K562 (cell line): ENCODE results near the gene MAPK8IP2. TPM values are rescaled to one million over a fixed set of nuclear protein-coding genes. Genes with fewer than 3 reads are reported as not detected.

ENCODE experiments used
- ATAC-seq: fragments of 200-7000 bp; cut with Tn5 transposase; 3 replicates; pipeline ENCODE4 v1.9.1; 2020; ENCODE audit warnings: moderate library complexity
- BruUV-seq: library from RNA; stranded (reverse); fragments of 400-500 nt; replicated peaks from 2 replicates; lab custom pipeline; 2021; lab: Mats Ljungman, UMichigan
- CTCF ChIA-PET: fragments of 300-600 bp; formaldehyde crosslinking; extraction: SDS; loops from one replicate; lab custom pipeline; 2021; ENCODE audit warnings: low intra/inter-chr PET ratio; lab: Yijun Ruan, JAX
- POLR2A ChIA-PET: fragments of 300-600, 350-650 bp; sonication (Branson Sonifier 250); formaldehyde crosslinking; extraction: SDS; loops from one replicate; lab custom pipeline; 2021; ENCODE audit warnings: antibody characterized with exemption, inconsistent platforms; lab: Yijun Ruan, JAX
- DNase-seq, 4 experiments: peaks; one replicate each; pipeline versions ENCODE4 v3.0.0 to v3.0.0-alpha.2; 2011 to 2018; ENCODE audit warnings: low spot score in 3 of 4, mixed read lengths in 3 of 4; ENCODE audit errors: extremely low read depth in 1 of 4
- FAIRE-seq: peaks from 2 replicates; lab custom pipeline; 2011; peaks lifted over from hg19 to GRCh38; lab: Jason Lieb, UNC
- H2AFZ ChIP-seq: 2 replicates; pipeline ENCODE4 v1.6.0; 2011; ENCODE audit warnings: low read depth, low read length, control low read depth, inconsistent platforms
- H3K27ac ChIP-seq: fragments of 200-600 bp; 3 replicates; pipeline ENCODE4 v1.8.0; 2011; ENCODE audit warnings: low read depth, mild to moderate bottlenecking, control low read depth, inconsistent platforms, low read length, moderate library complexity, mixed read lengths; ENCODE audit errors: extremely low read depth
- H3K27me3 ChIP-seq, 2 experiments: fragments of 300-600 bp in 1 of 2; 2 replicates in 1 of 2; 3 replicates in 1 of 2; pipeline versions ENCODE4 v1.6.0 to v1.8.0; 2011; ENCODE audit warnings: inconsistent platforms in 2 of 2, low read length in 2 of 2, mild to moderate bottlenecking in 1 of 2, mixed read lengths in 1 of 2, moderate library complexity in 1 of 2; ENCODE audit not compliant: control insufficient read depth in 2 of 2, insufficient read depth in 2 of 2
- H3K36me3 ChIP-seq: fragments of 300-600 bp; 3 replicates; pipeline ENCODE4 v1.8.0; 2011; ENCODE audit warnings: mild to moderate bottlenecking, low read length, inconsistent platforms; ENCODE audit not compliant: control insufficient read depth, insufficient read depth
- H3K4me1 ChIP-seq, 2 experiments: fragments of 200-600 bp in 1 of 2; replicated peaks in 1 of 2; 2 replicates in 1 of 2; 3 replicates in 1 of 2; pipeline versions ENCODE4 v1.5.1 to v1.8.0; 2011; ENCODE audit warnings: inconsistent platforms in 2 of 2, low read length in 2 of 2, mild to moderate bottlenecking in 1 of 2, mixed read lengths in 1 of 2, moderate library complexity in 1 of 2; ENCODE audit not compliant: control insufficient read depth in 2 of 2, insufficient read depth in 2 of 2
- H3K4me2 ChIP-seq: 2 replicates; pipeline ENCODE4 v1.6.1; 2011; ENCODE audit warnings: low read length, control low read depth, inconsistent platforms, mixed read lengths; ENCODE audit not compliant: insufficient read depth
- H3K4me3 ChIP-seq: fragments of 200-600 bp; sonication (generic), shearing (Covaris generic); 2 replicates; pipeline ENCODE4 v1.5.1; 2016; ENCODE audit warnings: control low read depth, inconsistent platforms
- H3K79me2 ChIP-seq: fragments of 200-600 bp; 3 replicates; pipeline ENCODE4 v1.8.0; 2011; ENCODE audit warnings: low read length, inconsistent platforms; ENCODE audit not compliant: control insufficient read depth, insufficient read depth
- H3K9ac ChIP-seq, 2 experiments: 2 replicates each; pipeline versions ENCODE4 v1.6.0 to v1.6.1; 2011; ENCODE audit warnings: low read depth in 2 of 2, low read length in 2 of 2, control low read depth in 1 of 2, inconsistent platforms in 1 of 2, mild to moderate bottlenecking in 1 of 2, mixed read lengths in 1 of 2; ENCODE audit not compliant: insufficient read depth in 1 of 2
- H3K9me1 ChIP-seq: one replicate; pipeline ENCODE4 v1.6.0; 2011; ENCODE audit warnings: inconsistent platforms, mild to moderate bottlenecking, low read length, moderate library complexity; ENCODE audit not compliant: control insufficient read depth, insufficient read depth
- H3K9me3 ChIP-seq: replicated peaks from 2 replicates; pipeline ENCODE4 v1.5.1; 2011; ENCODE audit warnings: low read depth, low read length, inconsistent platforms; ENCODE audit not compliant: control insufficient read depth, insufficient read depth
- H4K20me1 ChIP-seq: replicated peaks from 2 replicates; pipeline ENCODE4 v1.6.1; 2011; ENCODE audit warnings: low read length, inconsistent platforms, mixed read lengths; ENCODE audit not compliant: control insufficient read depth, insufficient read depth
- CXXC5 ChIP-seq: fragments of 250-450 bp; sonication (Bioruptor Pico); IDR thresholded peaks from 2 replicates; pipeline ENCODE4 v1.8.0; 2022; ENCODE audit warnings: inconsistent platforms, mild to moderate bottlenecking, moderate library complexity
- HNRNPL ChIP-seq: fragments of 200-400 bp; formaldehyde crosslinking; IDR thresholded peaks from 2 replicates; pipeline ENCODE4 v1.6.1; 2017; ENCODE audit warnings: low read depth, mild to moderate bottlenecking, low read length
- KDM5B ChIP-seq: fragments of 200-600 bp; sonication (generic); IDR thresholded peaks from 2 replicates; pipeline ENCODE4 v1.6.1; 2012; ENCODE audit warnings: low read depth, mild to moderate bottlenecking, moderate library complexity, low read length, control low read depth, inconsistent platforms; ENCODE audit not compliant: insufficient replicate concordance
- RAD21 ChIP-seq, 2 experiments: fragments of 250-450 bp in 1 of 2; fragments of 450-650 bp in 1 of 2; sonication (Bioruptor Pico) in 1 of 2; formaldehyde crosslinking in 1 of 2; IDR thresholded peaks in 1 of 2; conservative IDR thresholded peaks in 1 of 2; 2 replicates each; pipeline versions ENCODE4 v1.4.0 to v1.8.0; 2020 to 2022; ENCODE audit warnings: mild to moderate bottlenecking in 2 of 2, moderate library complexity in 1 of 2
- RCOR1 ChIP-seq, 2 experiments: IDR thresholded peaks; 2 replicates each; pipeline ENCODE4 v1.6.1; 2012; ENCODE audit warnings: low read depth in 2 of 2, low read length in 2 of 2, borderline replicate concordance in 1 of 2, improper control_type of control experiment in 1 of 2
- SNIP1 ChIP-seq: fragments of 450-650 bp; IDR thresholded peaks from 2 replicates; pipeline ENCODE4 v1.7.1; 2017; ENCODE audit warnings: low read depth, mild to moderate bottlenecking
- SREBF2 ChIP-seq: sonication (generic); formaldehyde crosslinking; IDR thresholded peaks from 2 replicates; pipeline ENCODE4 v1.4.0; 2020; ENCODE audit warnings: mild to moderate bottlenecking, missing genetic modification reagents
- THRA ChIP-seq: fragments of 450-650 bp; IDR thresholded peaks from 2 replicates; pipeline ENCODE4 v1.6.1; 2017; ENCODE audit warnings: mild to moderate bottlenecking, moderate library complexity
- TRIM24 ChIP-seq, 2 experiments: fragments of 450-650 bp; IDR thresholded peaks; 2 replicates each; pipeline ENCODE4 v1.6.1; 2016
- ZBTB49 ChIP-seq: sonication (generic); formaldehyde crosslinking; IDR thresholded peaks from 2 replicates; pipeline ENCODE4 v1.8.0; 2022; ENCODE audit warnings: missing genetic modification reagents, mild to moderate bottlenecking, borderline replicate concordance
- ZNF3 ChIP-seq: fragments of 250-450 bp; sonication (Bioruptor Pico); IDR thresholded peaks from 2 replicates; pipeline ENCODE4 v1.5.0; 2021; ENCODE audit warnings: mild to moderate bottlenecking, moderate library complexity
- ZNF436 ChIP-seq: fragments of 250-450, 450-650 bp; sonication (Bioruptor Pico); formaldehyde crosslinking; IDR thresholded peaks from 2 replicates; pipeline ENCODE4 v1.7.0; 2020; ENCODE audit warnings: mild to moderate bottlenecking
- WGBS: fragments of 100-300 bp; shearing (Covaris generic); methylation state at CpG from one replicate; pipeline ENCODE4 v1.1.6; 2016; ENCODE audit warnings: low coverage, mixed read lengths; ENCODE audit not compliant: insufficient coverage; ENCODE audit errors: missing lambda C conversion rate; 5-methylcytosine and 5-hydroxymethylcytosine counted together
- in situ Hi-C: fragments of 300-500 bp; cut with MboI; formaldehyde crosslinking; loops from 4 replicates; pipeline ENCODE4 v1.15.0; 2018; ENCODE audit warnings: inconsistent platforms, mixed read lengths
- intact Hi-C: fragments of 100-400 bp; cut with micrococcal nuclease; formaldehyde crosslinking; loops from 2 replicates; pipeline ENCODE4 v1.14.2; 2022
- polyA plus RNA-seq, 8 experiments: library from polyadenylated mRNA; depleted of rRNA in 4 of 8; stranded (reverse) in 5 of 8; unstranded in 3 of 8; fragments of >200 nt; fragmentation: Nextera tagmentation in 2 of 8; fragmentation: Illumina TruSeq in 1 of 8; extraction: Ambion mirVana in 2 of 8; extraction: Trizol in 1 of 8; gene quantifications; 2 replicates each; pipeline versions ENCODE4 v1.2.1 to v1.2.3, GENCODE V29; 2011 to 2014; ENCODE audit warnings: inconsistent platforms in 1 of 8, missing spikeins in 1 of 8
- total RNA-seq, 7 experiments: library from RNA; depleted of rRNA in 6 of 7; stranded (reverse); fragments of >200 nt in 6 of 7; fragmentation: Illumina TruSeq in 2 of 7; extraction: Trizol in 2 of 7; gene quantifications; 2 replicates each; pipeline versions ENCODE4 v1.2.1 to v1.2.3, GENCODE V29; 2011 to 2021; ENCODE audit warnings: low replicate concordance in 1 of 7

MAPK8IP2 gene
- total and polyA plus RNA-seq, 9 of the 15 experiments (the other 6 are each of a cell fraction or from before 2014, with no cell fraction given): 0.01 to 0.47 (median 0.07) TPM; not detected in 2

DNA sequence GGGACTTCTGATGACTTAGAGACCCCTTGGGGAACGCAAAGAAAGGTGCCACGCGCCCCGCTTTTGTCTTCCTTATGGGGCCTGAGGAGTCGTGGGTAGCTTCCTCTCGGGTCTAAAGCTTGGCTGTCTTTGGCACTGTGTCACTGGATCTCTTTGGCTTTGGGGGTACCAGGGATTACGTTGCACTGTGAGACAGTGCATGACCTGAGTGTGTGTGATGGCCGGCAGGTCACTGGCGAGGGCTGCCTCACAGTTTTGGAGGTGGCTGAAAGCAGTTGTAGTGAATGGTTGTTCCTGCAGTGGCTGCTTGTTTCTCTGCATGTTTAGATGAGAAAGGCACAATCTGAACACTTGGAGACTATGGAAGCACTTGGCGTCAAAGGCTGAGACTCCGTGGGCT is 33.2 kb downstream of the MAPK8IP2 start:
- Histone ChIP-seq H3K9me3 (no peaks in the 10 kb centered on the region), H3K79me2 (no peaks in the 10 kb centered on the region), H3K9me1 (no peaks in the 10 kb centered on the region), H2AFZ (no peak overlapping the region), H3K27ac (no peak overlapping the region), H4K20me1 (no peaks in the 10 kb centered on the region), H3K27me3 (peaks cover 2 to 14% of the 10 kb centered on the region in 2 experiments; a peak in 4 of 5 replicates), H3K4me1 (peaks cover under 1 to 2% of the 10 kb centered on the region in 2 experiments; a peak in 4 of 5 replicates), H3K4me2 (no peak overlapping the region), H3K4me3 (no peak overlapping the region), H3K9ac (no peak overlapping the region), H3K36me3 (no peaks in the 10 kb centered on the region)
- WGBS: 5% methylated on average over 6 of the region's 11 CpGs
- in situ Hi-C loops: no loop called here
- no TSS peak for BruUV-seq
- FAIRE-seq (no peak), ATAC-seq (no peak), DNase-seq (no peak)
- TF ChIP-seq SREBF2 (CRISPR knock-in tag) (no peak), KDM5B (no peak), RAD21 (CRISPR knock-in tag; conservative IDR thresholded peaks at IDR 0.05 in 1 of 2, IDR thresholded peaks at IDR 0.05 in 1 of 2) (no peak), HNRNPL (no peak), RCOR1 (IDR thresholded peaks at IDR 0.05; ENCODE audit: borderline replicate concordance in 1 of 2, low read depth in 2 of 2, low read length in 2 of 2) (no peak), ZBTB49 (CRISPR knock-in tag) (no peak), ZNF436 (CRISPR knock-in tag) (no peak), CXXC5 (CRISPR knock-in tag) (no peak), SNIP1 (no peak), TRIM24 (IDR thresholded peaks at IDR 0.05) (no peak), ZNF3 (CRISPR knock-in tag) (no peak), THRA (no peak)
- ChIA-PET CTCF (no interaction called here), POLR2A (no interaction called here)
- intact Hi-C loops: no loop called here
